ENCODE results near the gene VEGFA. TPM values are rescaled to one million over a fixed set of nuclear protein-coding genes. Genes with fewer than 3 reads are reported as not detected.

VEGFA gene
- total and polyA plus RNA-seq, 9 donors: 19.2 to 123 (median 44.7) TPM

GRCh38 chr6:43767553-43768505 lies 2.2 kb upstream of the VEGFA start:
- intact Hi-C loops (cut with DNase I): loop anchor here (2.0 to 10.0 kb wide), 5 partner anchors 99 to 311 kb away; no protein-coding TSS in a partner anchor

GRCh38 chr6:43768506-43768860 lies 1.5 kb upstream of the VEGFA start:
- peak overlapping the region in 1 of 2 donors; percentile 74 for H3K27ac ChIP-seq
- no peak for DNase-seq

More at GRCh38 chr6:43767553-43768505, 2.2 kb upstream of the VEGFA start:
- Histone ChIP-seq H3K27ac (peak overlapping the region in 1 of 2 donors; percentile 74), H3K27me3 (no peaks in the 10 kb centered on the region), H3K4me1 (ENCODE audit: insufficient read depth) (peaks cover 12% of the 10 kb centered on the region), H3K4me3 (no peak overlapping the region), H3K36me3 (no peaks in the 10 kb centered on the region), H3K9me3 (no peaks in the 10 kb centered on the region)
- TF ChIP-seq CTCF (IDR thresholded peaks at IDR 0.05) (no peak), EP300 (IDR thresholded peaks at IDR 0.05) (no peak), POLR2A (IDR thresholded peaks at IDR 0.05) (no peak)
- peak in 1 of 5 donors; percentile 37 for DNase-seq
- 83 to 88% (median 85%) methylated on average over 8 of the region's 8 CpGs for WGBS, 3 donors

GRCh38 chr6:43768983-43769525 lies 957 bp upstream of the VEGFA start:
- Histone ChIP-seq H3K27me3 (no peaks in the 10 kb centered on the region), H3K9me3 (no peaks in the 10 kb centered on the region), H3K4me1 (ENCODE audit: insufficient read depth) (peaks cover 13% of the 10 kb centered on the region), H3K27ac (peak overlapping the region in 1 of 2 donors; percentile 74), H3K36me3 (no peaks in the 10 kb centered on the region), H3K4me3 (peak overlapping the region; percentile 78)
- intact Hi-C loops (cut with DNase I): loop anchor here (2.0 to 10.0 kb wide), 5 partner anchors 100 to 310 kb away; no protein-coding TSS in a partner anchor
- 5 to 12% (median 10%) methylated on average over 8 of the region's 8 CpGs for WGBS, 3 donors
- DNase-seq: peak; percentile 81 to 91 (median 86)
- TF ChIP-seq EP300 (IDR thresholded peaks at IDR 0.05): no peak
- no peak for TF ChIP-seq CTCF (IDR thresholded peaks at IDR 0.05)
- TF ChIP-seq POLR2A (IDR thresholded peaks at IDR 0.05): no peak

More at GRCh38 chr6:43768506-43768860, 1.5 kb upstream of the VEGFA start:
- no peaks in the 10 kb centered on the region for H3K27me3 ChIP-seq
- WGBS, 3 donors: 44 to 72% (median 53%) methylated on average over 1 of the region's 1 CpG
- intact Hi-C loops (cut with DNase I): loop anchor here (2.0 to 10.0 kb wide), 5 partner anchors 100 to 310 kb away; no protein-coding TSS in a partner anchor
- peaks cover 12% of the 10 kb centered on the region for H3K4me1 ChIP-seq (ENCODE audit: insufficient read depth)
- no peaks in the 10 kb centered on the region for H3K36me3 ChIP-seq
- H3K9me3 ChIP-seq: no peaks in the 10 kb centered on the region
- TF ChIP-seq EP300 (IDR thresholded peaks at IDR 0.05) (no peak), POLR2A (IDR thresholded peaks at IDR 0.05) (no peak), CTCF (IDR thresholded peaks at IDR 0.05) (no peak)
- no peak overlapping the region for H3K4me3 ChIP-seq

- intact Hi-C loops (cut with DNase I): loop anchor here in 2 of 4 donors (5.0 kb wide), 1 partner anchor 103 kb away; no protein-coding TSS in a partner anchor
Observed at GRCh38 chr6:43770372-43771209, 580 bp downstream of the VEGFA start.

More at GRCh38 chr6:43770372-43771209, 580 bp downstream of the VEGFA start:
- peak overlapping the region; percentile 74 to 76 for H3K27ac ChIP-seq
- no peaks in the 10 kb centered on the region for H3K36me3 ChIP-seq
- no peaks in the 10 kb centered on the region for H3K9me3 ChIP-seq
- peak; percentile 45 to 73 (median 63) for DNase-seq
- H3K4me3 ChIP-seq: peak overlapping the region; percentile 78
- H3K4me1 ChIP-seq (ENCODE audit: insufficient read depth): peaks cover 19% of the 10 kb centered on the region
- TF ChIP-seq CTCF (IDR thresholded peaks at IDR 0.05) (no peak), POLR2A (IDR thresholded peaks at IDR 0.05) (no peak), EP300 (IDR thresholded peaks at IDR 0.05) (no peak)
- no peaks in the 10 kb centered on the region for H3K27me3 ChIP-seq
- 1% methylated on average over 56 to 84 of the region's 84 CpGs for WGBS, 3 donors
